GM08714 (cell line): ENCODE results near the gene PTPRN2.
"Not testable (repeated sequence)": the region's sequence is repeated elsewhere in the genome, so short reads cannot be mapped to it uniquely, and the experiment has no call there.

Experiments
- H3K4me3 ChIP-seq: fragments of 200-500 bp; sonication (Bioruptor generic); 2 replicates; pipeline ENCODE4 v1.5.1; 2014; ENCODE audit warnings: mild to moderate bottlenecking, low read length, inconsistent platforms
- ZNF274 ChIP-seq: IDR thresholded peaks from 2 replicates; pipeline ENCODE4 v1.6.1; 2012; ENCODE audit warnings: mild to moderate bottlenecking, low read depth, low read length

PTPRN2 gene

GRCh38 chr7:157949711-157950110 is 637.9 kb downstream of the PTPRN2 start:
- H3K4me3 ChIP-seq: no peak overlapping the region
- TF ChIP-seq ZNF274: no peak

- no peak for TF ChIP-seq ZNF274
- no peak overlapping the region for H3K4me3 ChIP-seq
Measured at GRCh38 chr7:157947504-157947903, 640.1 kb downstream of the PTPRN2 start.

- no peak for TF ChIP-seq ZNF274
- no peak overlapping the region for H3K4me3 ChIP-seq
Measured at GRCh38 chr7:157946398-157947060, 641.1 kb downstream of the PTPRN2 start.

- no peak for TF ChIP-seq ZNF274
- H3K4me3 ChIP-seq: no peak overlapping the region
Measured at GRCh38 chr7:157945401-157945800, 642.2 kb downstream of the PTPRN2 start.

GRCh38 chr7:157944734-157945291 is 642.8 kb downstream of the PTPRN2 start:
- TF ChIP-seq ZNF274: no peak
- H3K4me3 ChIP-seq: no peak overlapping the region

- H3K4me3 ChIP-seq: no peak overlapping the region
- no peak for TF ChIP-seq ZNF274
Measured at GRCh38 chr7:157944051-157944450, 643.6 kb downstream of the PTPRN2 start.

GRCh38 chr7:157943561-157943960 is 644.1 kb downstream of the PTPRN2 start:
- TF ChIP-seq ZNF274: no peak
- H3K4me3 ChIP-seq: no peak overlapping the region

- no peak for TF ChIP-seq ZNF274
- H3K4me3 ChIP-seq: no peak overlapping the region
Measured at GRCh38 chr7:157941210-157941609, 646.4 kb downstream of the PTPRN2 start.

GRCh38 chr7:157940497-157940896 is 647.1 kb downstream of the PTPRN2 start:
- no peak overlapping the region for H3K4me3 ChIP-seq
- TF ChIP-seq ZNF274: no peak

- H3K4me3 ChIP-seq: no peak overlapping the region
- no peak for TF ChIP-seq ZNF274
Measured at GRCh38 chr7:157938211-157938610, 649.4 kb downstream of the PTPRN2 start.

- no peak for TF ChIP-seq ZNF274
Measured at GRCh38 chr7:157937406-157937805, 650.2 kb downstream of the PTPRN2 start.

GRCh38 chr7:157936976-157937375 is 650.6 kb downstream of the PTPRN2 start:
- no peak overlapping the region for H3K4me3 ChIP-seq
- TF ChIP-seq ZNF274: no peak

More at GRCh38 chr7:157937406-157937805, 650.2 kb downstream of the PTPRN2 start:
- no peak overlapping the region for H3K4me3 ChIP-seq

- not testable (repeated sequence) for H3K4me3 ChIP-seq
Measured at GRCh38 chr7:157935721-157936120, 651.9 kb downstream of the PTPRN2 start.

GRCh38 chr7:157933219-157934155 is 654.1 kb downstream of the PTPRN2 start:
- H3K4me3 ChIP-seq: not testable (repeated sequence)
